Stimulated activated CD4-positive, alpha-beta T cell treated with anti-CD3 and anti-CD28 coated beads, TNF-alpha, amount 100 ng/mL, for 48 hours (primary cell): ENCODE measurements around the gene DNAJC3.
"Not testable (repeated sequence)": the region's sequence is repeated elsewhere in the genome, so short reads cannot be mapped to it uniquely, and the experiment has no call there.

Experiments
- DNase-seq, 3 donors: peaks; one replicate each; pipeline ENCODE4 v3.0.0-alpha.2; 2020; ENCODE audit warnings: low read depth in 3 of 3

DNAJC3 gene

GRCh38 chr13:95671597-95671996, 5.3 kb upstream of the DNAJC3 start:
- DNase-seq, result no peak

- DNase-seq, result peak in 1 of 3 donors; percentile 20
These were observed 706 bp upstream of the DNAJC3 start for GRCh38 chr13:95676105-95676761.

GRCh38 chr13:95677564-95678266, 776 bp downstream of the DNAJC3 start:
- no peak for DNase-seq

DNA sequence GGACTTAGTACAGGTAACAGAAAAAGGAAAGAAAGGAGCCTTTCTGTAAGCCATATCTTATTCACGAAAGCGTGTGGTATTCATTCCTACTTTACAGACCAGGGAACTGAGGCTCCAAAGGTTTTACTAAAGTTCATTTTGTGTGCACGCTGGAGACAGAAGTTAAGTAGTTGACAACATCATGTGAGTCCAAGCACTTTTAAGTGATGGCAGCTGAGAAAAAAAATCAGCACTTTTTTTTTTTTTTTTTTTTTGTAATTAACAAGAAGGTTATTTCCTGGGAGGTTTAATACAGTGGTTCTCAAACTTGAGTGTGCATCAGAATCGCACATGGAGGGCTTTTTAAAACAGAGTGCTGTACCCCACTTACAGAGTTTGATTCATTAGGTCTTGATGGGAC, 2.0 kb downstream of the DNAJC3 start:
- DNase-seq, result no peak

GRCh38 chr13:95679722-95680121, 2.8 kb downstream of the DNAJC3 start:
- no peak for DNase-seq

GRCh38 chr13:95684418-95684817, 7.5 kb downstream of the DNAJC3 start:
- DNase-seq, result no peak

GRCh38 chr13:95684960-95685359, 8.0 kb downstream of the DNAJC3 start:
- not testable (repeated sequence) for DNase-seq

DNA sequence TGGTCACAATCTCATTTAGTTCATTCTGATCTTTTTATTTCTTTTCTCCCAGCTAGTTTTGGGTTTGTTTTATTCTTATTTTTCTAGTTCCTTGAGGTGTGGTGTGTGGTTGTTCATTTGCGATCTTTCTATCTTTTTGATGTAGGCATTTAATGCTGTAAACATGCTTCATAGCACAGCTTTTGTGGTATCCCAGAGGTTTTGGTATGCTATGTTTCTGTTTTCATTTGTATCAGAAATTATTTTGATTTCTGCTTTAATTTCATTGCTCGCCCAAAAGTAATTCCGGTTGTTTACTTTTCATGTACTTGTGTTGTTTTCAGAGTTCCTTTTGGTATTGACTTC, 12.6 kb downstream of the DNAJC3 start:
- no peak for DNase-seq

GRCh38 chr13:95690986-95691385, 14.0 kb downstream of the DNAJC3 start:
- not testable (repeated sequence) for DNase-seq

- DNase-seq, result no peak
These were observed 20.2 kb downstream of the DNAJC3 start for GRCh38 chr13:95697052-95697680.

DNA sequence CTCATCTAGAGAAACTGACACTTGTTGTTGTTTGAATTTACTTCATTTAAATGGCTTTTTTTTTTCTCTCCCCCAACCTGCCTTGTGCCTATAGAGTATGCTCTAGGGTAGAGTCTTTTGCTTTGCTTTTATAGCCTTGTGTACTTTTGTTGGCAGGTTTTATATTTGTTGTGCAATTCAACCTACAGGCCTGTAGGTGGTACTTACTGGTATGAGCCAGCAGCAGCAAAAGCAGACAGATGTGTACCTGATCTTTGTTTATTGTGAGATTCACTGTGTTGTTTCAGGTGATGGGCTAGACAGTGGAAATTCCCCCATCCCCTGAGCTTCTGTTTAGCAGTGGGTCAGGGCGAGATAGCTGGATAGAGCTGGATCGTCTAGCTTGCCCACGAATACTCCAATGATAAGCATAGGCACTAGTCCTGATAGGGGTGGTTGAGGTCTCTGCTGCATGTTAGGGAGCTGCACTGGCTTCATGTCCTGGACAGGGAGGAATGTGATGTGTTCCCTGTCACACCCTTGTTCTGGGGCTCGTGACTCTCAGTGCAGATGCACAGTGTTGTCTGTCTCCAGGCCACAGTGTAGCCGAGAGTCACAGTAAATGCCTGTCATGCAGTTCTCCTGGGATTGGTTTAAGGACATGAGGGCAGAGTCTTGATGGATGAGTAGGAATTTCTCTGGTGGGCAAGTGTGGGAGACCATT, 21.3 kb downstream of the DNAJC3 start:
- no peak for DNase-seq

DNA sequence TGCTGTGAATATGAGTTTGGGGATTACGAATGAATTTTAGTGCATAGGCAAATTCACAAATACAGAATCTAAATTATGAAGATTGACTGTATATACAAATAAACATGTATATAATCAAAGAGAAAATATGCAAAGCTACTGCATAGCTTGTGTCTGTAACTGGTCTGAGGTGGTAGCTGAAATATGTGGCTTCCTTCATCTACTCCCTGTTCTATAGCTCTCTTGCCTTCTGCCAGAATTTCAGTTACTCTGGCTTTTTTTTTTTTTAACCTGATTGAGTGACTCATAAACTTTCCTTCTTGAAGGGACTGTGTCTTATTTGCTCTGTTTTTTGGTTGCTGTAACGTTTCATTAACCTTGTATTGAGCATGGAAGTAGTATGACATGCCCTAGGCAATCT, 26.6 kb downstream of the DNAJC3 start:
- DNase-seq, result no peak

DNA sequence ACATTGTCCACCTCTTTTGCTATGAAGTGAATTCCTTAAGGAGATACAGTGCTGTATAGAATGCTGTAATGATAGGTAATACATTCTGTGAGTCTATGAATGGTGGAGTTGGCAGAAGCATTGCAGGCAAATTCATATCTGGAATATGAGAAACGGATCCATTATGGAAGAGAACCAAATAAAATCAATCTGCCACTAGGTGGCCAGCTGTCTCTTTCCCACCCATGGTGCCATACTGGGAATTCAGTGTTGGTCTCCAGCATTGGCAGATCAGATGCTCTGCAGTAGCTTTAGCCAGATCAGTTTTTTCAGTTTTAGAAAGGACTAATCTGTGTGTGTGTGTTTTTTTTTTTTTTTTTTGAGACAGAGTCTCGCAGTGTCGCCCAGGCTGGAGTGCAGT, 27.6 kb downstream of the DNAJC3 start:
- DNase-seq, result no peak

DNA sequence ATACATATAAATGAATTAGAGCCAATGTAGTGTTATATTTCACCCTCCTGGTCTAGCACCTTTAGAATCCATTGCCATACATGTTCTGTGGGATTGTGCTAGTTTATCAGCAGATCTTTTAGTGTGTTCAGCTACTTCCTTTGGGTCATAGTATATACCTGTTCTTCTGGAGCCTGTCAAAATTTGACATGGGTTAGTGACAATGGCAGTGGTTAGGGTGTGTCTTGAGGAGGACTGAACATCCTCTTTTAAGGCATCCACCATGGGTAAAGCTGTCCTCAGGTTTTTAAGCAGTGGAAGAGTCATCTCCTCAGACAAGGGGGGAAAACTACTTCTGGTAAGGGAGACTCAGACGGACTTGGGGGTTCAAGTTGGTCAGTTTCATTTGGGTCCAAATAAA, 29.4 kb downstream of the DNAJC3 start:
- no peak for DNase-seq

- DNase-seq, result no peak
These were observed 30.1 kb downstream of the DNAJC3 start for GRCh38 chr13:95707035-95707434.

DNA sequence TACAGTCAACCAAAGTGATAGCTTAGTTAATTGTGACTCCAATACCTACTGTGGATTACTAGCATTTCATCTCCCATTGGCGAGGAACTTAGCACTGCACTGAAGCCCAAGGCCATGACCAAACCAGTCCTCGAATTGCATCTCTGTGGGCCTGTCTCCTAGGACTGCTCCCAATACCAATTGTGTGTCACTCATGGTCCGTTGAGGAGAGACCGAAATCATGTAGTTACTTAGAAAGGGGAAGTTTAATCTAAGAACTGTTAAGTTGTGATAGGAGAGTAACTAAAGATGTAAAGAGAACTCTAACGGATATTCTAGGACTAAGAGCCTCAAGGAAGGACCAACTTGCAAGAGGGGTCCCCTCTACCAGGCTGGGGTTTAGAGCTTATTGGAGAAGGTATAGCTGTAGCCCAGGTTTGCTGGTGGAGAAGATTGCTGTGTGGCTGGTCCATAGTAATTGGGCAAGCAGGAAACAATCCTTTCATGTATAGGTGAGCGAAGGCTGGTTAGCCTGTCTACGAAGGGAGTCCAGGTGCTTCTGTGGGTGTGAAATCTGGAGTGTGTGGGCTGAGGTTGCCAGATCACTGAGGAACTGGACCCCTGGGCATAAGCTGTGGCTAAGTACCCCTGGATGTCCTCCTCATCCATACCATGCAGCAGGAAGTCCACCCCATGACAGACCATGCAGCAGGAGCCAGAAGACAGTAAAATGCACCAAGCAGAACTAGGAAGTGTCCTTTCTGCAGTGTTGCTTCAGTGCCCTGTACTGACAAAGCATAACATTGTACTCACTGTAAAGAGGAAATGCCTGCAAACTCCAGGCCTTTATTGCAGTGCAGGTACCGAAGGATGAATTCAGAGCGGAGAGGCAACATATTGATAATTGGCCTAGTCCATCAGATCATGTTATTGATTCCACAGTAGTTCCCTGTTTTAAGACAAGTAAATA, 30.8 kb downstream of the DNAJC3 start:
- DNase-seq, result no peak

DNA sequence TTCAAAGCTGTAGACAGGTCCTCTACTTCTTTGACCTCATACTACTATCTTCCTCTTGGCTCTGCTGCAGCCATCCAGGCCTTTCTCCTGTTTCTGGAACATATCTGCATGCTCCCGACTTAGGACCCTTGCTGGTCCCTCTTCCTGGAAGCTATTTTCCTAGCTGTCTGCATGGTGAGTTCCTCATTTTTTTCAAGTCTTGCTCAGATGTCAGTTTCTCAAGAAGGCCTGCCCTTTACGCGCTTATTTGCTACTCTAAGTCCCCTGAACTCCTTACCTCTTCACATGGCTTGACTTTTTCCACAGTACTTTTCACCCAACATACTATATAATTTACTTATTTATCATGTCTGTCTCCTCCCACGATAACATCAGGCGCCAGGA, 31.4 kb downstream of the DNAJC3 start:
- no peak for DNase-seq

DNA sequence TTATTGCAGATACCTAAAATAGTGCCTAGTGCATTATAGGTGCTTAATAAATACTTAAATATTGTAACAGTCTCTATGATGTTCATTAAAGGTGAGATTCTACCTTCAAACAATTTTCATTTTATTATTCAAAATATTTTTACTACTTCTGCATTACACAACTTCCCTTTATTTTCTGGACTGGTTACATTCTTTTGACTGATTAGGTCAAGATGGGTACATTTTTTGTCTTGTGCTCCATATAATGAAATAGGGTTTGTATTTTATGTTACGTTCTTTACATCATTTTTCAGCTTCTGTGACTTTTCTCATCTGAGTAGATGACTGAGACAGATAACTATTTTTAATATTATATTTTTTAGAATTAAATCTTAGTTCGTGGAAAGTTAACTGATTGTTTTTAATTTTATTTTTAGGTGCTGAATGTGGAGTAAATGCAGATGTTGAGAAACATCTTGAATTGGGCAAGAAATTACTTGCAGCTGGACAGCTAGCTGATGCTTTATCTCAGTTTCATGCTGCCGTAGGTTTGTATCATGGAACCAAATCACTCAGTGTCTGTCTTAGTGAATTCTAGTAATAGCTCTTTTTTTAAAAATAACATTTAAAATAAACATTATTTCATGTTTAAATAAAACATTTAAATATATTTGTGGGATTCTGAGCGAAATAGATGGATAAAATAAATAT, 32.0 kb downstream of the DNAJC3 start:
- no peak for DNase-seq

DNA sequence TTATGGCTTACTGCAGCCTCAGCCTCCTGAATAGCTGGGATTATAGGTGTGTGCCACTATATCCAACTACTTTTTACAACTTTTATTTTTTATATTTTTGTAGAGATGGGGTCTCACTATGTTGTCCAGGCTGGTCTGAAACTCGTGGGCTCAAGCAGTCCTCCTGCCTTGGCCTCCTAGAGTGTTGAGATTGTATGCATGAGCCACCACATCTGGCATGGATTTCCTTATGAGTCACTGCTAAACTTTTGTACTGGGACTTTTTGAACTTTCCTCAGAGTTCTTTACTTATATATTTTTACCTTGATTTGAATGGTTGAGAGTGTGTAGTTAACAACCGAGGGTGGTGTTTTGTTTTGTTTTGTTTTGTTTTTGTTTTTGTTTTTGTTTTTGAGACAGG, 33.4 kb downstream of the DNAJC3 start:
- DNase-seq, result no peak

DNA sequence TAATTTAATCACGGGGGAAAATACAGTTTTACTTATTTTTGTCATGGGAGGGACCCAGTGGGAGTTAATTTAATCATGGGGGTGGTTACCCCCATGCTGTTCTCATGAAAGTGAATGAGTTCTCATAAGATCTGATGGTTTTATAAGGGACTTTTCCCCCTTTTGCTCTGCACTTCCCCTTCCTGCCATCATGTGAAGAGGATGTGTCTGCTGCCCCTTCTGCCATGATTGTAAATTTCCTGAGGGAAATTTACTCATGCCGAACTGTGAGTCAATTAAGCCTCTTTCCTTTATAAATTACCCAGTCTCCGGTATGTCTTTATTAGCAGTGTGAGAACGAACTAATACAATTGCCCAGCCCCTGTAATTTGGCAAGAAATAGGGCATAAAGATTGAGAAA, 35.9 kb downstream of the DNAJC3 start:
- not testable (repeated sequence) for DNase-seq

DNA sequence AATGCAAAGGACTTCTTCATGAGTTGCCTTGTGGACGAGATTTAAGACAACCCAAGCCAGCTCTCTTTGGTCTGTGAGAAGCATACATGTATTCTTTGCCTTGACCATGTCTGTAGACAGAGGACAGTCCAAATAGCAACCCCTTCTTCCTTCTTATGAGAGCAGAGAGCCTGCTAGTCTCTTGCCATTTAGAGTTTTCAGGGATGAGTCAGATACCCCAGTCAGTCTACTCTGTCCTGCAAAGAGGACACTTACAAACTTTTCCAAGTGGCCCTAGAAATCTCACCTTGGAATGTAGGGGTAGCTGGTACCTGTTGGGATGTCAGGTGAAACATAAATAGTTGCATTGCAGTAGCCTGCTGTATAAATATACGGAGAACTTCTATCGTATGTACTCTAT, 36.7 kb downstream of the DNAJC3 start:
- DNase-seq, result no peak
